ENCODE data around the gene ORMDL1.

- TF ChIP-seq CTCF (IDR thresholded peaks at IDR 0.05; ENCODE audit: low read depth, low read length) (no peak), POLR2A (IDR thresholded peaks at IDR 0.05; ENCODE audit: extremely low read depth, insufficient read length) (no peak), MAX (IDR thresholded peaks at IDR 0.05; ENCODE audit: low read depth, low read length) (no peak)
Observed at GRCh38 chr2:189799030-189799331, 14.8 kb upstream of the ORMDL1 start.

Measured in NB4 (cell line).